PC-9 (cell line): ENCODE results near the gene RAD18. TPM values are rescaled to one million over a fixed set of nuclear protein-coding genes. Genes with fewer than 3 reads are reported as not detected.

Experiments used
- BruUV-seq: library from RNA; stranded (reverse); fragments of 400-500 nt; replicated peaks from 2 replicates; lab custom pipeline; 2021; lab: Mats Ljungman, UMichigan
- CTCF ChIA-PET: fragments of 300-600 bp; sonication (Branson Sonifier 250); formaldehyde crosslinking; loops from one replicate; lab custom pipeline; 2022; ENCODE audit warnings: antibody characterized with exemption; lab: Charles Lee
- POLR2A ChIA-PET: fragments of 300-600 bp; sonication (Branson Sonifier 250); formaldehyde crosslinking; loops from one replicate; lab custom pipeline; 2022; ENCODE audit warnings: antibody characterized with exemption; ENCODE audit not compliant: unreplicated experiment; lab: Charles Lee
- DNase-seq, 2 experiments: peaks; one replicate each; pipeline versions ENCODE4 v3.0.0 to v3.0.0-alpha.2; 2015 to 2022; ENCODE audit warnings: mixed read lengths in 1 of 2
- H2AFZ ChIP-seq: fragments of 200-600 bp; sonication (generic); 2 replicates; pipeline ENCODE4 v1.8.1; 2017; ENCODE audit warnings: antibody characterized with exemption
- H3F3A ChIP-seq: fragments of 200-600 bp; sonication (generic); 2 replicates; pipeline ENCODE4 v1.8.1; 2017; ENCODE audit warnings: antibody characterized with exemption, mild to moderate bottlenecking, low read depth; ENCODE audit not compliant: insufficient read depth
- H3K27ac ChIP-seq: fragments of 200-600 bp; sonication (generic); 2 replicates; pipeline ENCODE4 v1.6.1; 2016; ENCODE audit warnings: mixed run types
- H3K27me3 ChIP-seq: fragments of 200-600 bp; sonication (generic); 2 replicates; pipeline ENCODE4 v1.6.1; 2016; ENCODE audit warnings: low read depth, mixed run types; ENCODE audit not compliant: insufficient read depth
- H3K36me3 ChIP-seq: fragments of 200-600 bp; sonication (generic); 2 replicates; pipeline ENCODE4 v1.6.1; 2016; ENCODE audit warnings: low read depth, mixed run types
- H3K4me1 ChIP-seq: fragments of 200-600 bp; sonication (generic); replicated peaks from 2 replicates; pipeline ENCODE4 v1.6.1; 2016; ENCODE audit warnings: mixed run types; ENCODE audit not compliant: insufficient read depth
- H3K4me2 ChIP-seq: fragments of 200-600 bp; sonication (generic); 2 replicates; pipeline ENCODE4 v1.6.1; 2017; ENCODE audit warnings: mixed run types
- H3K4me3 ChIP-seq: fragments of 200-600 bp; sonication (generic); 2 replicates; pipeline ENCODE4 v1.6.1; 2016; ENCODE audit warnings: mixed run types
- H3K79me2 ChIP-seq: fragments of 200-600 bp; sonication (generic); 2 replicates; pipeline ENCODE4 v1.6.1; 2017; ENCODE audit warnings: low read depth, mixed run types
- H3K9me2 ChIP-seq: fragments of 200-600 bp; sonication (generic); 2 replicates; pipeline ENCODE4 v1.8.1; 2017; ENCODE audit warnings: mild to moderate bottlenecking; ENCODE audit not compliant: insufficient read depth
- H3K9me3 ChIP-seq: fragments of 200-600 bp; sonication (generic); 2 replicates; pipeline ENCODE4 v1.8.1; 2016; ENCODE audit warnings: low read depth; ENCODE audit not compliant: insufficient read depth
- H4K20me1 ChIP-seq: fragments of 200-600 bp; sonication (generic); 2 replicates; pipeline ENCODE4 v1.8.1; 2017; ENCODE audit not compliant: insufficient read depth
- EZH2 ChIP-seq: fragments of 200-600 bp; sonication (generic); IDR thresholded peaks from 2 replicates; pipeline ENCODE4 v1.8.0; 2017; ENCODE audit warnings: antibody characterized with exemption, low read depth
- intact Hi-C: fragments of 100-400 bp; cut with micrococcal nuclease; formaldehyde crosslinking; loops from one replicate; pipeline ENCODE4 v1.10.0; 2022; ENCODE audit not compliant: unreplicated experiment
- total RNA-seq: library from RNA; stranded (reverse); gene quantifications from 2 replicates; pipeline ENCODE4 v1.2.3, GENCODE V29; 2021
- TF ChIP-seq, protein P1 (sequence below): fragments of 200-600 bp; sonication (generic); conservative IDR thresholded peaks from 2 replicates; pipeline ENCODE4 v1.6.1; 2017; ENCODE audit warnings: mixed run types, antibody characterized with exemption, mild to moderate bottlenecking, moderate library complexity

The RAD18 gene
- total RNA-seq, 1 experiment from 2014 or later: 29.1 TPM

DNA sequence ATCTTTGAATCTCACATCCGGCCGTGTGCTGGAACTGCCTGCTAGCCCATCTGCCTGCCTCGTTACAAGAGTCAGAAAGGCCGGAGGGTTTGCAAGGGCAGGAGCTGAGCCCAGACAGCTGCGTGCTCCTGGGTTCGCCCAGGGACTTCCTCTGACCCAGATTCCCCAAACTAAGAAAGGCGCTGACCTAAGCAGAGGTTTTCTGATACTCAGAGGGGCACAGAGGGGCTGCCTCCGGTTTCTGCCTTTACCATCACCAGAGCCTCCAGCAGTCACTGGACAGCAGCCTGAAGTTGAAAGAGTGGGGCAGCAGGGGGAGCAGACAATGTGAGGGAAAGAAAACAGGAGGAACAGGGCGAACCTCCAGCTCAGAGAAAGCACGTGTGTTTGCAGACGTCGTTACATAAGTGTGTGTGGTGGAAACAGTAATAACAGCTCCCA lies 33.4 kb upstream of the RAD18 start:
- Histone ChIP-seq H3K9me2 (no peaks in the 10 kb centered on the region), H3F3A (no peaks in the 10 kb centered on the region), H2AFZ (no peak overlapping the region), H3K27ac (no peak overlapping the region), H3K27me3 (0 out of 2 replicates have a peak, but pooled peaks cover 4% of the 10 kb centered on the region), H3K9me3 (no peaks in the 10 kb centered on the region), H4K20me1 (no peaks in the 10 kb centered on the region), H3K79me2 (no peaks in the 10 kb centered on the region), H3K36me3 (no peaks in the 10 kb centered on the region), H3K4me3 (no peak overlapping the region), H3K4me2 (no peak overlapping the region), H3K4me1 (no peaks in the 10 kb centered on the region)
- DNase-seq: no peak
- BruUV-seq: no TSS peak
- intact Hi-C loops: no loop called here
- ChIA-PET CTCF (no interaction called here), POLR2A (no interaction called here)
- TF ChIP-seq, protein P1, sequence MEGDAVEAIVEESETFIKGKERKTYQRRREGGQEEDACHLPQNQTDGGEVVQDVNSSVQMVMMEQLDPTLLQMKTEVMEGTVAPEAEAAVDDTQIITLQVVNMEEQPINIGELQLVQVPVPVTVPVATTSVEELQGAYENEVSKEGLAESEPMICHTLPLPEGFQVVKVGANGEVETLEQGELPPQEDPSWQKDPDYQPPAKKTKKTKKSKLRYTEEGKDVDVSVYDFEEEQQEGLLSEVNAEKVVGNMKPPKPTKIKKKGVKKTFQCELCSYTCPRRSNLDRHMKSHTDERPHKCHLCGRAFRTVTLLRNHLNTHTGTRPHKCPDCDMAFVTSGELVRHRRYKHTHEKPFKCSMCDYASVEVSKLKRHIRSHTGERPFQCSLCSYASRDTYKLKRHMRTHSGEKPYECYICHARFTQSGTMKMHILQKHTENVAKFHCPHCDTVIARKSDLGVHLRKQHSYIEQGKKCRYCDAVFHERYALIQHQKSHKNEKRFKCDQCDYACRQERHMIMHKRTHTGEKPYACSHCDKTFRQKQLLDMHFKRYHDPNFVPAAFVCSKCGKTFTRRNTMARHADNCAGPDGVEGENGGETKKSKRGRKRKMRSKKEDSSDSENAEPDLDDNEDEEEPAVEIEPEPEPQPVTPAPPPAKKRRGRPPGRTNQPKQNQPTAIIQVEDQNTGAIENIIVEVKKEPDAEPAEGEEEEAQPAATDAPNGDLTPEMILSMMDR: no peak
- no peak for TF ChIP-seq EZH2

DNA sequence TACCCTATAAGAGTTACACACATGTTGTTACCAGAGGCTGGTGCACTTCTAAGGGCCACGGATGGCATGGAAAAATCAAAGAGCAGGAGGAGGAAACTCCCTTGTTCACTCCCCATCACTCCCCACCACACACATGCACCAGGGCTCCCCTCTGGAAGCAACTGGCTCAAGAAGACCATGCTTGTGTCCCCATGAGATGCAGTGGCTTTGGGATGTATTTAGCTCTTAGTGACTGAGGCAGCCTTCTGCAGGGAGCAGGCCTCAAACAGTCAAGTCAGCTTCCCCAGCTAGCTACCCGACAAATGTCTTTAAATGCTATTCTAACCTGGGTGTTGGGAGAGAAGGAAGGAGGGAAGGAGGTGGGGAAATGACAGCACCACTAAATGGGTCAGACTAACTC lies 32.9 kb upstream of the RAD18 start:
- ChIA-PET POLR2A (no interaction called here), CTCF (no interaction called here)
- DNase-seq: no peak
- H3K9me2 ChIP-seq: no peaks in the 10 kb centered on the region
- H3K36me3 ChIP-seq: no peaks in the 10 kb centered on the region
- H3K4me2 ChIP-seq: no peak overlapping the region
- TF ChIP-seq EZH2: no peak
- TF ChIP-seq, protein P1: no peak
- no TSS peak for BruUV-seq
- intact Hi-C loops: no loop called here
- H3K4me1 ChIP-seq: no peaks in the 10 kb centered on the region
- H3K9me3 ChIP-seq: no peaks in the 10 kb centered on the region
- no peaks in the 10 kb centered on the region for H4K20me1 ChIP-seq
- H3K4me3 ChIP-seq: no peak overlapping the region
- H3F3A ChIP-seq: no peaks in the 10 kb centered on the region
- H2AFZ ChIP-seq: no peak overlapping the region
- no peaks in the 10 kb centered on the region for H3K79me2 ChIP-seq
- no peak overlapping the region for H3K27ac ChIP-seq
- 0 out of 2 replicates have a peak, but pooled peaks cover 4% of the 10 kb centered on the region for H3K27me3 ChIP-seq

DNA sequence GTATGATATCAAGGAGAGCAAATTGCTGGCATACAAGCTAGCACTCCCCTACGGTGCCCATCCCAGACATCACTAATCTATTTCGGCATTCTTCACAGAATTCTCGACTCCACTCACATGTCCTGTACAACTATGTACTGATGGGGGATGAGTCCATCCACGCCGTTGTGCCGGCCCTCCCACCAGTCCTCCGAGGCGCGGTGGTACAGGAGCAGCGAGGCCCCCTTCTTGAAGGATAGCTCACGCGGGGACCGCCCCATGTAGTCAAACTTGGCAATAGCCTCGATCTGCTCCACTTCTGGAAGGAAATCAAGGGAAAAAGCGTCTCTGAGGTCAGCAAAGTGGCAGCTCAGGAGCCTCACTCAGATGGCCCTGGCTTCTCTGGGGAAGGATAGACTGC lies 31.0 kb upstream of the RAD18 start:
- Histone ChIP-seq H3K9me2 (no peaks in the 10 kb centered on the region), H3K9me3 (no peaks in the 10 kb centered on the region), H3K4me3 (no peak overlapping the region), H3K4me1 (no peaks in the 10 kb centered on the region), H3F3A (no peaks in the 10 kb centered on the region), H3K27me3 (no peaks in the 10 kb centered on the region), H3K4me2 (no peak overlapping the region), H4K20me1 (no peaks in the 10 kb centered on the region), H3K27ac (no peak overlapping the region), H3K79me2 (no peaks in the 10 kb centered on the region), H3K36me3 (no peaks in the 10 kb centered on the region), H2AFZ (no peak overlapping the region)
- TF ChIP-seq EZH2: no peak
- TF ChIP-seq, protein P1: no peak
- intact Hi-C loops: no loop called here
- CTCF ChIA-PET: interaction anchor here (0.7 to 1.0 kb wide), 2 partner anchors 308 to 578 kb away, joined by 3 to 4 read pairs; no protein-coding TSS in a partner anchor
- no TSS peak for BruUV-seq
- no peak for DNase-seq
- POLR2A ChIA-PET: interaction anchor here (0.6 kb wide), 1 partner anchor 273 kb away, joined by 3 read pairs; no protein-coding TSS in a partner anchor
